Measurements from ENCODE around the gene DCPS.
"Not testable (repeated sequence)": the region's sequence is repeated elsewhere in the genome, so short reads cannot be mapped to it uniquely, and the experiment has no call there.

DCPS gene

DNA sequence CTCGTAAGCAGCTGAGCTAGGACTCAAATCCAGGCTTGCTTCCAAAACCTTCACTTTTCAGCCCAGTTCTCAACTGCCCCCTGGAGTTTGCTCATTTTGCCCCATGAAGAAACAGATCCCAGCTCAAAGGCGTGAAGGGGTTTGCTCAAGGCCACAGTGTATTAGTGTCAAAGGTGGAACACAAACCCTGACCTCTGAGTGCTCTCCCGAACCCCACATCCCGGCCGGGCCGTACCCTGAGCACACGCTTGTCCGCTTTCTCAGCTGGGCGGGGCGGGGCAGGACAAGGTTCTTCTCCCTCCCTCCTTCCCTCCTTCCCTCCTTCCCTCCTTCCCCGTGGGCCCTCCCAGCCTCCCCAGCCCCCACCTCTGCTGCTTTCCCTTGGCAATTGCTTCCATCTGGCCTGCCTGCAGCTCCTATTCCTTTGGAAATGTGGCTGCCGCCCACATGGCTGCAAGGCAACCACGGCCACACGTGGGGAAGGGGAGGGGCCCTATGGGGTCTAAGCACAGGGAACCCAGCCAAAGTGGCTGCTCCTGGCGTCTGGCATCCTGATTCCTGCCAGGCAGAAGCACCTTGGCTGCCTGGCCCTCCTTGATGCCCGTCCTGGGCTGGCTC, 55.7 kb downstream of the DCPS start:
- H3K4me3 ChIP-seq (ENCODE audit: low read depth, low read length), result no peak overlapping the region
- TF ChIP-seq, protein P1, sequence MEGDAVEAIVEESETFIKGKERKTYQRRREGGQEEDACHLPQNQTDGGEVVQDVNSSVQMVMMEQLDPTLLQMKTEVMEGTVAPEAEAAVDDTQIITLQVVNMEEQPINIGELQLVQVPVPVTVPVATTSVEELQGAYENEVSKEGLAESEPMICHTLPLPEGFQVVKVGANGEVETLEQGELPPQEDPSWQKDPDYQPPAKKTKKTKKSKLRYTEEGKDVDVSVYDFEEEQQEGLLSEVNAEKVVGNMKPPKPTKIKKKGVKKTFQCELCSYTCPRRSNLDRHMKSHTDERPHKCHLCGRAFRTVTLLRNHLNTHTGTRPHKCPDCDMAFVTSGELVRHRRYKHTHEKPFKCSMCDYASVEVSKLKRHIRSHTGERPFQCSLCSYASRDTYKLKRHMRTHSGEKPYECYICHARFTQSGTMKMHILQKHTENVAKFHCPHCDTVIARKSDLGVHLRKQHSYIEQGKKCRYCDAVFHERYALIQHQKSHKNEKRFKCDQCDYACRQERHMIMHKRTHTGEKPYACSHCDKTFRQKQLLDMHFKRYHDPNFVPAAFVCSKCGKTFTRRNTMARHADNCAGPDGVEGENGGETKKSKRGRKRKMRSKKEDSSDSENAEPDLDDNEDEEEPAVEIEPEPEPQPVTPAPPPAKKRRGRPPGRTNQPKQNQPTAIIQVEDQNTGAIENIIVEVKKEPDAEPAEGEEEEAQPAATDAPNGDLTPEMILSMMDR (conservative IDR thresholded peaks at IDR 0.05; ENCODE audit: low read depth, low read length), result peak; percentile 66
- peak; percentile 83 for DNase-seq (ENCODE audit: low read depth)

- TF ChIP-seq, protein P1 (conservative IDR thresholded peaks at IDR 0.05; ENCODE audit: low read depth, low read length), result no peak
- DNase-seq (ENCODE audit: low read depth), result no peak
- H3K4me3 ChIP-seq (ENCODE audit: low read depth, low read length), result no peak overlapping the region
These were observed 56.2 kb downstream of the DCPS start for GRCh38 chr11:126360049-126360446.

GRCh38 chr11:126361400-126361799, 57.5 kb downstream of the DCPS start:
- no peak overlapping the region for H3K4me3 ChIP-seq (ENCODE audit: low read depth, low read length)
- no peak for DNase-seq (ENCODE audit: low read depth)
- TF ChIP-seq, protein P1 (conservative IDR thresholded peaks at IDR 0.05; ENCODE audit: low read depth, low read length), result no peak

GRCh38 chr11:126362879-126363655, 59.2 kb downstream of the DCPS start:
- H3K4me3 ChIP-seq (ENCODE audit: low read depth, low read length), result no peak overlapping the region
- TF ChIP-seq, protein P1 (conservative IDR thresholded peaks at IDR 0.05; ENCODE audit: low read depth, low read length), result no peak
- DNase-seq (ENCODE audit: low read depth), result no peak

GRCh38 chr11:126363706-126364248, 59.9 kb downstream of the DCPS start:
- TF ChIP-seq, protein P1 (conservative IDR thresholded peaks at IDR 0.05; ENCODE audit: low read depth, low read length), result no peak
- H3K4me3 ChIP-seq (ENCODE audit: low read depth, low read length), result no peak overlapping the region
- DNase-seq (ENCODE audit: low read depth), result no peak

DNA sequence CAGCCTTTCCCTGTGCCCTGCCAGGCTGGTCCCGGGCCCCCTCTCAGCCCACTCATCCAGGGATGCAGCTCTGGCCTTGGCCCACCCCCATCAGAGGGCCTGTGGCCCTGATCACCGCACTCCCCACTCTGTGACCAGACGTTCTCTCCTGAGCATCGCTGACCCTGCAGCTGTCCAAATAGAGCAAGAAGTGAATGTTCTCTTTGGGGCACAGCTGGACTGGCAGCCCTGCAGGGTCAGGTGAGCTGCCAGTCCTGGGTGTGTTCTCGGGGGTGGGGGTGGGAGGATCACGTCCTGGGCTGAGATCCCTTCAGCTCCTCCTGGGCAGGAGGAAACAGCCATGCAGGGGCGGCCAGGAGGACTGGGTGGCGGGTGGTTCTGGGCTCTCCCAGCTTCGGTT, 60.9 kb downstream of the DCPS start:
- H3K4me3 ChIP-seq (ENCODE audit: low read depth, low read length); DNase-seq (ENCODE audit: low read depth): not testable (repeated sequence)

GRCh38 chr11:126365508-126365907, 61.6 kb downstream of the DCPS start:
- not testable (repeated sequence) for DNase-seq (ENCODE audit: low read depth); H3K4me3 ChIP-seq (ENCODE audit: low read depth, low read length)
